Activated CD4-positive, alpha-beta T cell treated with anti-CD3 and anti-CD28 coated beads, Interleukin-2, amount 50 U/mL, for 4 hours (primary cell): ENCODE results near the gene MCTP2.

ENCODE experiments used
- DNase-seq, 2 experiments: peaks; one replicate each; pipeline ENCODE4 v3.0.0-alpha.2; 2020

MCTP2 gene

DNA sequence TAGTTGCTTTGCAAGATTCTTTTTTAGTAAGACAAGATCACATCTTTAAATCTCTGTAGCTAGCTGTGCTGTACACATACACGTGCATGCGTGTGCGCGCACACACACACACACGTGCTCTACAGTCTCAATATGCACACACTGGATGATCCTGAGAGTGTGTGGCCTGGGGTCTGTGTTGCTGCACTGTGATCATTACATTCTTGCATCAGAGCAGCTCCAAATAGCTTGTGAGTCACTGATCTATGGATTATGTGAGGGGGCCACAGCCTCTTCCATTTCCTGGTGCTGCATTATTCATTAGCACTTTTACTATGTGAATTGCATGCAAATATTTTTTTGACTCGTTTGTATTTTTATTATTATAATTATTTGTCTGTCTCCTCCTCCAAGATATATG, 34.6 kb downstream of the MCTP2 start:
- DNase-seq, result no peak

- no peak for DNase-seq
Observed at GRCh38 chr15:94266789-94267188, 35.4 kb downstream of the MCTP2 start.

GRCh38 chr15:94269954-94270353, 38.6 kb downstream of the MCTP2 start:
- no peak for DNase-seq

- no peak for DNase-seq
Observed at GRCh38 chr15:94270570-94270969, 39.2 kb downstream of the MCTP2 start.

- DNase-seq, result no peak
Observed at GRCh38 chr15:94272251-94272898, 41.0 kb downstream of the MCTP2 start.

- no peak for DNase-seq
Observed at GRCh38 chr15:94273826-94274225, 42.5 kb downstream of the MCTP2 start.

DNA sequence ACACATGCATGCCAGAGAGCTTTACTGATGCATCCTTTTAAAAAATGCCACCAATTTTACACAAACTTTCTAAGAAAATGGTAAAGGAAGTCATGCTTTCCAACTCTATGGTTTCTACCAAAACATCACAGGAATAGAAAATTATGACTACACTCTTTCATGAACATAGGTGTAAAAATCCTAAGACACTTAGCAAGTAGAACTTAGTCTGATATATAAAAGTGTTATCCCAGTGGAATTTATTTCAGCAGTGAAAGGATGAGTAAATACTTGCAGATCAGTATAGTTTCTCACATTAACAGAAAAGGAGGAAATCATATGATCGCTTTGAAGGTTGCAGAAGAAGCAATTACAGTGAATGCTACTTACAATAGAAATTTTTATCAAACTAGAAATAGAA, 43.4 kb downstream of the MCTP2 start:
- DNase-seq, result no peak

GRCh38 chr15:94277485-94277884, 46.1 kb downstream of the MCTP2 start:
- no peak for DNase-seq

- DNase-seq, result no peak
Observed at GRCh38 chr15:94279736-94280135, 48.4 kb downstream of the MCTP2 start.

GRCh38 chr15:94280301-94280700, 48.9 kb downstream of the MCTP2 start:
- no peak for DNase-seq

DNA sequence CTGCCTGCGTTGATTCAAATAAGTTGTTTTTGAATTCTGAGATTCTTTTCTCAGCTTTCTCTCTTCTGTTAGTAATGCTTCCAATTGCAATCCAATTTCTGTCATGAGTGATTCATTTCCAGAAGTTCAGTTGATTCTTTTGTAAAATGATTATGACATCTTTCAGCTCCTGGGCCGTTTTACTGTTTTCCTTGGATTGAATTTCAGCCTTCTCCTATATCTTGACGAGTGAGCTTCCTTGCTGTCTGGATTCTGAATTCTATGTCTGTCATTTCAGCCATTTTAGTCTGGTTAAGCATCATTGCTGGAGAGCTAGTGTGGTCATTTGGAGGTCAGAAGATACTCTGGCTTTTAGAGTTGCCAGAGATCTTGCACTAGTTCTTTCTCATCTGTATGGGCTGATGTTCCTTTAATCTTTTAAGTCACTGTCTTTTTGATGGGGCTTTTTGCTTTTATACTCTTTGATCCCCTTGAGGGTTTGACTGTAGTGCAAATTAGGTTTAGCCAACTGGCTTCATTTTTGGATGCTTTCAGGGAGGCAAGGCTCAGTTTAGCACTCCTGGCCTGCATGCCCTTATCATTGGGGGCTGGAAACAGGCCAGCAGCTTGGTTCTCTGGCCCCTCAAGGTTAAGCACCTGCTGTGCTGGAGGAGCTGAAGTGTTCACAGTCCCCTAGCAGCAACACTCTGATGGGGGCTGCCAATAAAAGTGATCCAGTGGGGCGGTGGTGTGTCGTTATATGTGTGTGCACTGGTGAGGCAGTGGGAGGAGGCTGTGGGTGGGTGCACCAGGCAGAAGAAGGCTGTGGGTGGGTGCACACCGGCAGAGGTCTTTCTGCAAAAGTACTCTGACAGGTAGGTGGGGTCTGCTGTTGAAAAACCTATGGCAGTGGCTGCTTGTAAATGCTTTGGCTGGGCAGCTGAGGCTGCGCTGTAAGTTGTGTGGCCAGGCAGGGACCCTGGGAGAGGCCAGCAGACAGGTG, 51.2 kb downstream of the MCTP2 start:
- DNase-seq, result no peak

DNA sequence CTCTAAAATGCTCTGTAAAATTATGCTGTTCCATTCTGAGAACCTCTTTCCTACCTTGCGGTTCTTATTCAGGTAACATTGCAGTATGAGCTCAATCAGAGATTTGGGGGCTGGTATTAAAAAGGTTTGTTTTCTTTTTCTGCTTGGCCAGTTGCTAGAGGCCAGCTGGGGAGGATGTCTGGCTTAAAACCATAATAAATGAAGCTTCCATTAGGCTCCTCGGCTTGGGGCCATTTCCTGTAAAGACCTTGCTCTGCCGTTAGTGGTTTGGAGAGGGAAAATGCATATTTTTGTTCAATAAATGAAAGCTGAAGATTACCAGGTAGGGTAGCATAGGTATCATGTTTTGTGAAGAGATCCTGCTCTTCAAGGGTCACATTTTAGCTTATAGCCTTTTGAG, 55.2 kb downstream of the MCTP2 start:
- no peak for DNase-seq

DNA sequence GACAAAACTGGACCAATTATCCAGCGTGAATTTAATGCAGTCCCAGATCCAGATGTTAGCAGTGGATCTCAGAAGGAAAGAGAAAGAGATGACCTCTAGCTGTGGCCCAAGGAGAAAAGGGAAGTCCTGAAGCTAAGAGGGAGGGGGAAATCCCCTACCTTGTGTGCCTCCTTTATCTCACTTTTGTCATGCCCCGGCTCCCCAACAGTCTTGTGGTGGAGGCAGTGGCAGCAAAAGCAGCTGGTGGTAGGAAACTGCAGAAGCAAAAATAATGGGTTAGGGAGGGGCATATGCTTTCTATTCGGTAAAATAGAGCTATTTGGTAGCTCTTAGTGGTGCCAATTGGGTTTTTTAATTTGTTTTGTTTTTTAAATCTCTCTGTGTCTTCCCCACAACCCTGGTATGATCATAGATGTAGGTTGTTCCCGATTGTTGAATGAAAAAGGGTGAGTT, 56.5 kb downstream of the MCTP2 start:
- peak; percentile 2 to 7 for DNase-seq

GRCh38 chr15:94290730-94291129, 59.4 kb downstream of the MCTP2 start:
- no peak for DNase-seq

GRCh38 chr15:94293411-94294402, 62.3 kb downstream of the MCTP2 start:
- DNase-seq, result no peak

- no peak for DNase-seq
Observed at GRCh38 chr15:94294556-94294955, 63.2 kb downstream of the MCTP2 start.

- DNase-seq, result no peak
Observed at GRCh38 chr15:94295275-94295674, 63.9 kb downstream of the MCTP2 start.

GRCh38 chr15:94296717-94297116, 65.4 kb downstream of the MCTP2 start:
- DNase-seq, result no peak

- no peak for DNase-seq
Observed at GRCh38 chr15:94297558-94297957, 66.2 kb downstream of the MCTP2 start.

DNA sequence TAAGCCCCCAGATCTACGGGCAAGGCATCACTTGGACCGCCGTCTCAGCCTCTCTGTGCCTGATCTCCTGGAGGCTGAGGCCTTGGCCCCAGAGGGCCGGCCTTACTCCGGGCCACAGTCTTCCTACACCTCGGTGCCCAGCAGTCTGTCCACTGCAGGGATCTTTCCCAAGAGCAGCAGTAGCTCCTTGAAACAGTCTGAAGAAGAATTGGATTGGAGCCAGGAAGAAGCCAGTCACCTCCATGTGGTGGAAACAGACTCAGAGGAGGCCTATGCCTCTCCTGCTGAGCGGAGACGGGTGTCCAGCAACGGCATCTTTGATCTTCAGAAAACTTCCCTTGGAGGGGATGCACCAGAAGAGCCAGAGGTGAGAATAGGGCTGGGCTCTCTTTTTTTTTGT, 67.0 kb downstream of the MCTP2 start:
- DNase-seq, result no peak

DNA sequence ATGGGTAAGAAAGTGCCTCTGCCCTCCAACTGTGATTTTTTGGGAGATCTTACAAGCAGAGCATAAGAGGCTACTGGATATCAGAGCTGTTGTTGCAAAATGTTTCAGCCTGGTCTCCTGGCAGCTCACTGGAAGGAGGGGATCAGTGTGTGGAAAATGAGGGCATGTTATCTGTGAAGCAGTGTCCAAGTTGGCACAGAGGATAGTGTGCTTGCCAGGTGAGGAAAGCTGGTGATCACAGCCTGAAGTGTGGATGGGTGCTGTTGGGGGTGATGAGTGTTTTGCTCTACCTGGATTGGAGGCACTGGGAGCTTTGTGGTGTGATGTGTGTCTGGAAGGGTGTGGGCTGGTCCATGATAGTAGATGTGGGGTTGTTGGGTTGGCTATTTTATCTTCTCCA, 69.3 kb downstream of the MCTP2 start:
- DNase-seq, result no peak

DNA sequence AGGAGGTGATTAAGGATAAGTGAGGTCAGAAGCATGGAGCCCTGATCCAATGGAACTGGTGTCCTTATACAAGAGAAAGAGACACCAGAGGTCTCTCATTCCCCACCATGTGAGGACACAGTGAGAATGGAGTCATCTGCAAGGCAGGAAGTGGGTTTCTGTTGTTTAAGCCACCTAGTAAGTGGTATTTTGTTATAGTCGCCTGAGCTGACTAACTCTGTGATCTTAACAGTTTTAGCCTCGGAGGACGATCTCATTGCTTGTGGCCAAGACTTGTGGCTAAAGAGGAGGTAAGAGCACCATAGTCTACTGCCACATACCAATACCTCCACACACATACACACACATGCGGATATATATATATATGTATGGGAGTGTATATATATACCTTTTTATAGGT, 73.8 kb downstream of the MCTP2 start:
- DNase-seq, result no peak
